Activated CD8-positive, alpha-beta memory T cell treated with anti-CD3 and anti-CD28 coated beads for 24 hours (primary cell): ENCODE results near the gene P2RX2.

Experiments
- DNase-seq: peaks from one replicate; pipeline ENCODE4 v3.0.0-alpha.2; 2020

Gene P2RX2

GRCh38 chr12:132668191-132669088 is 49.9 kb downstream of the P2RX2 start:
- DNase-seq, result no peak

- no peak for DNase-seq
Observed at GRCh38 chr12:132669166-132669879, 50.7 kb downstream of the P2RX2 start.
